Fibroblast of the aortic adventitia (primary cell): ENCODE measurements around the gene CDR2L. TPM values are rescaled to one million over a fixed set of nuclear protein-coding genes. Genes with fewer than 3 reads are reported as not detected.
"Not testable (repeated sequence)": the region's sequence is repeated elsewhere in the genome, so short reads cannot be mapped to it uniquely, and the experiment has no call there.

ENCODE experiments used
- DNase-seq: peaks from one replicate; pipeline ENCODE4 v3.0.0-alpha.2; 2010; ENCODE audit warnings: low read depth
- H3K4me3 ChIP-seq: 2 replicates; pipeline ENCODE4 v1.5.1; 2011; ENCODE audit warnings: low read depth, mild to moderate bottlenecking, control low read depth, low read length, moderate library complexity
- total RNA-seq: library from RNA; depleted of rRNA; stranded (reverse); fragments of >200 nt; gene quantifications from 2 replicates; pipeline ENCODE4 v1.2.3, GENCODE V29; 2012; ENCODE audit warnings: low replicate concordance
- TF ChIP-seq, protein P1 (sequence below): IDR thresholded peaks from 2 replicates; pipeline ENCODE4 v1.5.1; 2011; ENCODE audit warnings: mild to moderate bottlenecking, low read length, control low read depth, inconsistent platforms; ENCODE audit not compliant: insufficient read depth

CDR2L gene
- total RNA-seq, 1 donor, result 15.3 TPM

GRCh38 chr17:75004371-75004770 is 16.9 kb downstream of the CDR2L start:
- TF ChIP-seq, protein P1, sequence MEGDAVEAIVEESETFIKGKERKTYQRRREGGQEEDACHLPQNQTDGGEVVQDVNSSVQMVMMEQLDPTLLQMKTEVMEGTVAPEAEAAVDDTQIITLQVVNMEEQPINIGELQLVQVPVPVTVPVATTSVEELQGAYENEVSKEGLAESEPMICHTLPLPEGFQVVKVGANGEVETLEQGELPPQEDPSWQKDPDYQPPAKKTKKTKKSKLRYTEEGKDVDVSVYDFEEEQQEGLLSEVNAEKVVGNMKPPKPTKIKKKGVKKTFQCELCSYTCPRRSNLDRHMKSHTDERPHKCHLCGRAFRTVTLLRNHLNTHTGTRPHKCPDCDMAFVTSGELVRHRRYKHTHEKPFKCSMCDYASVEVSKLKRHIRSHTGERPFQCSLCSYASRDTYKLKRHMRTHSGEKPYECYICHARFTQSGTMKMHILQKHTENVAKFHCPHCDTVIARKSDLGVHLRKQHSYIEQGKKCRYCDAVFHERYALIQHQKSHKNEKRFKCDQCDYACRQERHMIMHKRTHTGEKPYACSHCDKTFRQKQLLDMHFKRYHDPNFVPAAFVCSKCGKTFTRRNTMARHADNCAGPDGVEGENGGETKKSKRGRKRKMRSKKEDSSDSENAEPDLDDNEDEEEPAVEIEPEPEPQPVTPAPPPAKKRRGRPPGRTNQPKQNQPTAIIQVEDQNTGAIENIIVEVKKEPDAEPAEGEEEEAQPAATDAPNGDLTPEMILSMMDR, result no peak
- DNase-seq, result no peak
- H3K4me3 ChIP-seq, result no peak overlapping the region

GRCh38 chr17:75005291-75005690 is 17.9 kb downstream of the CDR2L start:
- H3K4me3 ChIP-seq, result no peak overlapping the region
- TF ChIP-seq, protein P1, result no peak
- no peak for DNase-seq

- not testable (repeated sequence) for H3K4me3 ChIP-seq
Observed at GRCh38 chr17:75006084-75006483, 18.7 kb downstream of the CDR2L start.

DNA sequence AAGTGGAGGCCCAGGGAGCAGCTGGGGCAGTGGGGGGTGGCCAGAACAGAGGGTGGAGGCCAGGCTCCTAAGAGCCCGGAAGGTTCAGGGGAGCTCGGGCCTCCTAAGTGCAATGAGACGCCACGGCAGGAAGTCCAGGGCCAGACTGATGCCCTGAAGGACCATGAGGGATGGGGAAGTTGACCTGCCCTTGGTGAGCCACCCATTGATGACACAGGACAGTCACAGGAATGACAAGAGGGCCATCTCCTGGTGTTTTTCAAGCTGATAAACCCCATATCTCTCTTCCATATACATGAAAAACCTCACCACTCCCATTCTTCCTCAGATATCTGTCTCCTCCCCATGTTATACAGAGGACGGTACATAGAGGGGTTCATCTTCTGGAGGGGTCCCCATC is 19.2 kb downstream of the CDR2L start:
- TF ChIP-seq, protein P1, result no peak
- DNase-seq, result no peak
- no peak overlapping the region for H3K4me3 ChIP-seq

More at GRCh38 chr17:75006084-75006483, 18.7 kb downstream of the CDR2L start:
- not testable (repeated sequence) for DNase-seq

DNA sequence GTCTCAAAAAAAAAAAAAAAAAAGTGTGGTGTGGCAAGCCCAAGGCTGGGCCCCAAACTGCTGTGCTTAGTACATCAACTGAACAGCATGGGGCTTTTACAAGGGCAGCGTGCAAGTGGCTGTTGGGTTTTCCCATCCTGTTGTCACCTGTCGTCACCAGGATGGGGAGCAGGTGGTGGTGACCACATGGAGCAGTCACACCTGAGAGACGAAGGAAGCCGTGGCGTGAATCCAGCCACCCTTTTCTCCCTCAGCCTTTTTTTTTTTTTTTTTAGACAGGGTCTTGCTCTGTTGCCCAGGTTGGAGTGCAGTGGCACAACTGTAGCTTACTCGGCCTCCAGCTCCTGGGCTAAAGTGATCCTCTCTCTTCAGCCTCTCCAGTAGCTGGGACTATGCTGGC is 20.9 kb downstream of the CDR2L start:
- TF ChIP-seq, protein P1, result no peak
- no peak overlapping the region for H3K4me3 ChIP-seq
- DNase-seq, result no peak

GRCh38 chr17:75009139-75009724 is 21.8 kb downstream of the CDR2L start:
- no peak for DNase-seq
- H3K4me3 ChIP-seq, result no peak overlapping the region
- TF ChIP-seq, protein P1, result no peak

DNA sequence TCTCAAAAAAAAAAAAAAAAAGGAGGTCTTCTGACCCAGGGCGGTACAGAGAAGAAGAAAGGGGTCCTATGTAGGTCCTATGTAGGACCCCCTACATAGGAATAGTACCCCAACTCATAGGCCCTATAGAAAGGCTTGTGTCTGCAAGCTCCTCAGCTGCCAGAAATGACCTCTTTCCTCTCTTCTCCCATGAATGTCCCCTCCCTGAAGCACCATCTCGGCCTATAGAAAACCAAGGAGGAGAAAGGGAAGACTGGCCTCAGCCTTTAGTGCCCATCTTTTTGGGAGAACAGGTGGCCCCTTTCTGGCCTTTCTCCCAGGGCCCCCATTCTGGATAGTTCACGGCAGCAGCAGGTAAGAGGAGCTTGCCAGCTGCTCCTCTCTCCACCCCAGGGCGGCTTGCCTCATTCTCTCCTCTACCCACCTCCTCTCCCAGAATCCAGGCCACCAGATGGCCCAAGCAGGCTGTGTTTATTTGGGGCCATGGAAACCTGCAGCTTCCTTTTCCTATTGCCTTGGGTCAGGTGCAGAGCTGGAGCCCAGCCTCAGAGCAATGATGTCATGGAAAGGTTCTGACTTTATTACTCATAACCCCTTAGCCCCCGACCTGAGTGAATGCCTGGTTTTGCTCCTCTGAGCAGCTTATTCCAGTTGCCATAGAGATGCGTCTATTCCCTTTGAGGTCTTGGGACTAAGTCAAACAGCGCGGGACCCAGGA is 23.4 kb downstream of the CDR2L start:
- TF ChIP-seq, protein P1, result no peak
- DNase-seq, result peak; percentile 36
- H3K4me3 ChIP-seq, result no peak overlapping the region
